ENCODE data around the gene SLC4A2. TPM values are rescaled to one million over a fixed set of nuclear protein-coding genes. Genes with fewer than 3 reads are reported as not detected.

SLC4A2 gene
- total RNA-seq, 1 experiment from 2014 or later: 164 TPM

DNA sequence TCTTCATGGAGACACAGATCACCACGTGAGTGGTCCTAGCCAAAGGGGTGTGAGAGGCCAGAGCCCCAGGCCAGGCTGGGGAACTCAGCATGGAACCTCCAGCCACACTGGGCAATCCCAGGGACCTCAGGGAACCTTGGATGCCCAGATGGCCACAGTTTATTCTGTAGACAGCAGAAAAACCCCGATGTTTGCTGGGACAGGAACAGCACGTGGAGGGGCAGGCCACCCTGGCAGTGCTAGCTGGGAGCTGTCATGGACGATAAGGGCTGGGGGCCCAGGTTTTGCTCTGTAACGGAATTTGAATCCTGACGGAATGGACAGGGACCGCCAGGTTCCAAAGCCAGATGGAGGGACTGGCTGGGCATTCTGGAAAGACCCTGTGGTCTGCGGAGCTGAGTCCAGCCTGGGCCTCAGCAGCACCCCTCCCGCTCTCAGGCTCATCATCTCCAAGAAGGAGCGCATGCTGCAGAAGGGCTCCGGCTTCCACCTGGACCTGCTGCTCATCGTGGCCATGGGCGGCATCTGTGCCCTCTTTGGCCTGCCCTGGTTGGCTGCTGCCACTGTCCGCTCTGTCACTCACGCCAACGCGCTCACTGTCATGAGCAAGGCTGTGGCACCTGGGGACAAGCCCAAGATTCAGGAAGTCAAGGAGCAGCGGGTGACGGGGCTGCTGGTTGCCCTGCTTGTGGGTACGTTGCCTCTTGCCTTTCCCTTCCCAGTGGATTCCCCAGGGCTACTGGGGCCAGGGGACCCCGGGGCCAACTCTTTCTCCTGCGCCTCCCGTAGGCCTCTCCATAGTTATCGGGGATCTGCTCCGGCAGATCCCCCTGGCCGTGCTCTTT, 15.7 kb downstream of the SLC4A2 start:
- CTCF ChIA-PET: interaction anchor here (1.3 to 4.8 kb wide), 3 partner anchors 13 to 112 kb away, joined by 3 to 64 read pairs (median 3); no protein-coding TSS in a partner anchor

GRCh38 chr7:151075662-151075971, 16.2 kb downstream of the SLC4A2 start:
- ChIA-PET POLR2A (interaction anchor here (1.1 kb wide), 1 partner anchor 36 kb away, joined by 4 read pairs; no protein-coding TSS in a partner anchor), CTCF (interaction anchor here (1.3 to 4.8 kb wide), 2 partner anchors 36 to 113 kb away, joined by 3 to 64 read pairs; no protein-coding TSS in a partner anchor)
- Mint-ChIP-seq H3K4me1 (peaks cover 29% of the 10 kb centered on the region), H3K9me3 (no peaks in the 10 kb centered on the region), H3K27ac (peak overlapping the region; percentile 57; the same call in 1 of the 2 replicates), H3K4me3 (no peak overlapping the region), H3K27me3 (ENCODE audit: low read depth) (no peaks in the 10 kb centered on the region), H3K36me3 (peaks cover 24% of the 10 kb centered on the region)
- DNase-seq (ENCODE audit: low spot score) (no peak), ATAC-seq (no peak)
- TF ChIP-seq HMGA2 (CRISPR knock-in tag; IDR thresholded peaks at IDR 0.05): no peak
- TF ChIP-seq CREM (CRISPR knock-in tag; IDR thresholded peaks at IDR 0.05): no peak
- TF ChIP-seq, protein P1, sequence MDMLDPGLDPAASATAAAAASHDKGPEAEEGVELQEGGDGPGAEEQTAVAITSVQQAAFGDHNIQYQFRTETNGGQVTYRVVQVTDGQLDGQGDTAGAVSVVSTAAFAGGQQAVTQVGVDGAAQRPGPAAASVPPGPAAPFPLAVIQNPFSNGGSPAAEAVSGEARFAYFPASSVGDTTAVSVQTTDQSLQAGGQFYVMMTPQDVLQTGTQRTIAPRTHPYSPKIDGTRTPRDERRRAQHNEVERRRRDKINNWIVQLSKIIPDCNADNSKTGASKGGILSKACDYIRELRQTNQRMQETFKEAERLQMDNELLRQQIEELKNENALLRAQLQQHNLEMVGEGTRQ (CRISPR knock-in tag; IDR thresholded peaks at IDR 0.05): no peak
- TF ChIP-seq, protein P2, sequence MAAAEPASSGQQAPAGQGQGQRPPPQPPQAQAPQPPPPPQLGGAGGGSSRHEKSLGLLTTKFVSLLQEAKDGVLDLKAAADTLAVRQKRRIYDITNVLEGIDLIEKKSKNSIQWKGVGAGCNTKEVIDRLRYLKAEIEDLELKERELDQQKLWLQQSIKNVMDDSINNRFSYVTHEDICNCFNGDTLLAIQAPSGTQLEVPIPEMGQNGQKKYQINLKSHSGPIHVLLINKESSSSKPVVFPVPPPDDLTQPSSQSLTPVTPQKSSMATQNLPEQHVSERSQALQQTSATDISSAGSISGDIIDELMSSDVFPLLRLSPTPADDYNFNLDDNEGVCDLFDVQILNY (CRISPR knock-in tag; IDR thresholded peaks at IDR 0.05): no peak
- TF ChIP-seq ZNF121 (CRISPR knock-in tag; IDR thresholded peaks at IDR 0.05): no peak
- TF ChIP-seq, protein P3, sequence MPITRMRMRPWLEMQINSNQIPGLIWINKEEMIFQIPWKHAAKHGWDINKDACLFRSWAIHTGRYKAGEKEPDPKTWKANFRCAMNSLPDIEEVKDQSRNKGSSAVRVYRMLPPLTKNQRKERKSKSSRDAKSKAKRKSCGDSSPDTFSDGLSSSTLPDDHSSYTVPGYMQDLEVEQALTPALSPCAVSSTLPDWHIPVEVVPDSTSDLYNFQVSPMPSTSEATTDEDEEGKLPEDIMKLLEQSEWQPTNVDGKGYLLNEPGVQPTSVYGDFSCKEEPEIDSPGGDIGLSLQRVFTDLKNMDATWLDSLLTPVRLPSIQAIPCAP (CRISPR knock-in tag; IDR thresholded peaks at IDR 0.05): no peak
- no peak for TF ChIP-seq ETV6 (CRISPR knock-in tag; IDR thresholded peaks at IDR 0.05)

More for the DNA sequence above, 15.7 kb downstream of the SLC4A2 start:
- H3K27me3 Mint-ChIP-seq (ENCODE audit: low read depth): no peaks in the 10 kb centered on the region
- TF ChIP-seq, protein P4, sequence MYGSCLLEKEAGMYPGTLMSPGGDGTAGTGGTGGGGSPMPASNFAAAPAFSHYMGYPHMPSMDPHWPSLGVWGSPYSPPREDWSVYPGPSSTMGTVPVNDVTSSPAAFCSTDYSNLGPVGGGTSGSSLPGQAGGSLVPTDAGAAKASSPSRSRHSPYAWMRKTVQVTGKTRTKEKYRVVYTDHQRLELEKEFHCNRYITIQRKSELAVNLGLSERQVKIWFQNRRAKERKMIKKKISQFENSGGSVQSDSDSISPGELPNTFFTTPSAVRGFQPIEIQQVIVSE (CRISPR knock-in tag; IDR thresholded peaks at IDR 0.05; ENCODE audit: borderline replicate concordance): no peak
- no peak for TF ChIP-seq ZNF219 (CRISPR knock-in tag; IDR thresholded peaks at IDR 0.05; ENCODE audit: borderline replicate concordance)
- TF ChIP-seq, protein P5, sequence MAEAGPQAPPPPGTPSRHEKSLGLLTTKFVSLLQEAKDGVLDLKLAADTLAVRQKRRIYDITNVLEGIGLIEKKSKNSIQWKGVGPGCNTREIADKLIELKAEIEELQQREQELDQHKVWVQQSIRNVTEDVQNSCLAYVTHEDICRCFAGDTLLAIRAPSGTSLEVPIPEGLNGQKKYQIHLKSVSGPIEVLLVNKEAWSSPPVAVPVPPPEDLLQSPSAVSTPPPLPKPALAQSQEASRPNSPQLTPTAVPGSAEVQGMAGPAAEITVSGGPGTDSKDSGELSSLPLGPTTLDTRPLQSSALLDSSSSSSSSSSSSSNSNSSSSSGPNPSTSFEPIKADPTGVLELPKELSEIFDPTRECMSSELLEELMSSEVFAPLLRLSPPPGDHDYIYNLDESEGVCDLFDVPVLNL (CRISPR knock-in tag; IDR thresholded peaks at IDR 0.05; ENCODE audit: borderline replicate concordance, low read depth): no peak
- no peak for TF ChIP-seq SOX15 (CRISPR knock-in tag; IDR thresholded peaks at IDR 0.05)
- TF ChIP-seq, protein P6, sequence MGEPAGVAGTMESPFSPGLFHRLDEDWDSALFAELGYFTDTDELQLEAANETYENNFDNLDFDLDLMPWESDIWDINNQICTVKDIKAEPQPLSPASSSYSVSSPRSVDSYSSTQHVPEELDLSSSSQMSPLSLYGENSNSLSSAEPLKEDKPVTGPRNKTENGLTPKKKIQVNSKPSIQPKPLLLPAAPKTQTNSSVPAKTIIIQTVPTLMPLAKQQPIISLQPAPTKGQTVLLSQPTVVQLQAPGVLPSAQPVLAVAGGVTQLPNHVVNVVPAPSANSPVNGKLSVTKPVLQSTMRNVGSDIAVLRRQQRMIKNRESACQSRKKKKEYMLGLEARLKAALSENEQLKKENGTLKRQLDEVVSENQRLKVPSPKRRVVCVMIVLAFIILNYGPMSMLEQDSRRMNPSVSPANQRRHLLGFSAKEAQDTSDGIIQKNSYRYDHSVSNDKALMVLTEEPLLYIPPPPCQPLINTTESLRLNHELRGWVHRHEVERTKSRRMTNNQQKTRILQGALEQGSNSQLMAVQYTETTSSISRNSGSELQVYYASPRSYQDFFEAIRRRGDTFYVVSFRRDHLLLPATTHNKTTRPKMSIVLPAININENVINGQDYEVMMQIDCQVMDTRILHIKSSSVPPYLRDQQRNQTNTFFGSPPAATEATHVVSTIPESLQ (CRISPR knock-in tag; IDR thresholded peaks at IDR 0.05): no peak
- TF ChIP-seq ZNF263 (CRISPR knock-in tag; IDR thresholded peaks at IDR 0.05; ENCODE audit: low read depth): no peak
- TF ChIP-seq TP53 (CRISPR knock-in tag; IDR thresholded peaks at IDR 0.05): no peak
- TF ChIP-seq, protein P7, sequence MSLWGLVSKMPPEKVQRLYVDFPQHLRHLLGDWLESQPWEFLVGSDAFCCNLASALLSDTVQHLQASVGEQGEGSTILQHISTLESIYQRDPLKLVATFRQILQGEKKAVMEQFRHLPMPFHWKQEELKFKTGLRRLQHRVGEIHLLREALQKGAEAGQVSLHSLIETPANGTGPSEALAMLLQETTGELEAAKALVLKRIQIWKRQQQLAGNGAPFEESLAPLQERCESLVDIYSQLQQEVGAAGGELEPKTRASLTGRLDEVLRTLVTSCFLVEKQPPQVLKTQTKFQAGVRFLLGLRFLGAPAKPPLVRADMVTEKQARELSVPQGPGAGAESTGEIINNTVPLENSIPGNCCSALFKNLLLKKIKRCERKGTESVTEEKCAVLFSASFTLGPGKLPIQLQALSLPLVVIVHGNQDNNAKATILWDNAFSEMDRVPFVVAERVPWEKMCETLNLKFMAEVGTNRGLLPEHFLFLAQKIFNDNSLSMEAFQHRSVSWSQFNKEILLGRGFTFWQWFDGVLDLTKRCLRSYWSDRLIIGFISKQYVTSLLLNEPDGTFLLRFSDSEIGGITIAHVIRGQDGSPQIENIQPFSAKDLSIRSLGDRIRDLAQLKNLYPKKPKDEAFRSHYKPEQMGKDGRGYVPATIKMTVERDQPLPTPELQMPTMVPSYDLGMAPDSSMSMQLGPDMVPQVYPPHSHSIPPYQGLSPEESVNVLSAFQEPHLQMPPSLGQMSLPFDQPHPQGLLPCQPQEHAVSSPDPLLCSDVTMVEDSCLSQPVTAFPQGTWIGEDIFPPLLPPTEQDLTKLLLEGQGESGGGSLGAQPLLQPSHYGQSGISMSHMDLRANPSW (CRISPR knock-in tag; conservative IDR thresholded peaks at IDR 0.05; ENCODE audit: low read depth): no peak
- TF ChIP-seq FOXP1 (CRISPR knock-in tag; IDR thresholded peaks at IDR 0.05; ENCODE audit: borderline replicate concordance): no peak
- TF ChIP-seq, protein P8, sequence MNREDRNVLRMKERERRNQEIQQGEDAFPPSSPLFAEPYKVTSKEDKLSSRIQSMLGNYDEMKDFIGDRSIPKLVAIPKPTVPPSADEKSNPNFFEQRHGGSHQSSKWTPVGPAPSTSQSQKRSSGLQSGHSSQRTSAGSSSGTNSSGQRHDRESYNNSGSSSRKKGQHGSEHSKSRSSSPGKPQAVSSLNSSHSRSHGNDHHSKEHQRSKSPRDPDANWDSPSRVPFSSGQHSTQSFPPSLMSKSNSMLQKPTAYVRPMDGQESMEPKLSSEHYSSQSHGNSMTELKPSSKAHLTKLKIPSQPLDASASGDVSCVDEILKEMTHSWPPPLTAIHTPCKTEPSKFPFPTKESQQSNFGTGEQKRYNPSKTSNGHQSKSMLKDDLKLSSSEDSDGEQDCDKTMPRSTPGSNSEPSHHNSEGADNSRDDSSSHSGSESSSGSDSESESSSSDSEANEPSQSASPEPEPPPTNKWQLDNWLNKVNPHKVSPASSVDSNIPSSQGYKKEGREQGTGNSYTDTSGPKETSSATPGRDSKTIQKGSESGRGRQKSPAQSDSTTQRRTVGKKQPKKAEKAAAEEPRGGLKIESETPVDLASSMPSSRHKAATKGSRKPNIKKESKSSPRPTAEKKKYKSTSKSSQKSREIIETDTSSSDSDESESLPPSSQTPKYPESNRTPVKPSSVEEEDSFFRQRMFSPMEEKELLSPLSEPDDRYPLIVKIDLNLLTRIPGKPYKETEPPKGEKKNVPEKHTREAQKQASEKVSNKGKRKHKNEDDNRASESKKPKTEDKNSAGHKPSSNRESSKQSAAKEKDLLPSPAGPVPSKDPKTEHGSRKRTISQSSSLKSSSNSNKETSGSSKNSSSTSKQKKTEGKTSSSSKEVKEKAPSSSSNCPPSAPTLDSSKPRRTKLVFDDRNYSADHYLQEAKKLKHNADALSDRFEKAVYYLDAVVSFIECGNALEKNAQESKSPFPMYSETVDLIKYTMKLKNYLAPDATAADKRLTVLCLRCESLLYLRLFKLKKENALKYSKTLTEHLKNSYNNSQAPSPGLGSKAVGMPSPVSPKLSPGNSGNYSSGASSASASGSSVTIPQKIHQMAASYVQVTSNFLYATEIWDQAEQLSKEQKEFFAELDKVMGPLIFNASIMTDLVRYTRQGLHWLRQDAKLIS (CRISPR knock-in tag; IDR thresholded peaks at IDR 0.05; ENCODE audit: borderline replicate concordance): no peak
- no peak for TF ChIP-seq GABPB1 (CRISPR knock-in tag; IDR thresholded peaks at IDR 0.05)
- H3K4me3 Mint-ChIP-seq: no peak overlapping the region
- POLR2A ChIA-PET: no interaction called here
- DNase-seq (ENCODE audit: low spot score): no peak
- ATAC-seq: no peak
- H3K4me1 Mint-ChIP-seq: peaks cover 29% of the 10 kb centered on the region
- peaks cover 27% of the 10 kb centered on the region for H3K36me3 Mint-ChIP-seq
- no peak overlapping the region for H3K27ac Mint-ChIP-seq
- no peaks in the 10 kb centered on the region for H3K9me3 Mint-ChIP-seq
